HG03460 (cell line): ENCODE measurements around the gene NEGR1.
A peak's percentile ranks its signal among the peaks of the same experiment; 100 is the strongest.

ENCODE experiments used
- ATAC-seq: cut with Tn5 transposase; IDR thresholded peaks from one replicate; pipeline ENCODE4 v1.9.1; 2021; ENCODE audit not compliant: unreplicated experiment

The NEGR1 gene

GRCh38 chr1:71587961-71588360 lies 694.4 kb downstream of the NEGR1 start:
- no peak for ATAC-seq

- no peak for ATAC-seq
Observed at GRCh38 chr1:71586030-71586429, 696.3 kb downstream of the NEGR1 start.

DNA sequence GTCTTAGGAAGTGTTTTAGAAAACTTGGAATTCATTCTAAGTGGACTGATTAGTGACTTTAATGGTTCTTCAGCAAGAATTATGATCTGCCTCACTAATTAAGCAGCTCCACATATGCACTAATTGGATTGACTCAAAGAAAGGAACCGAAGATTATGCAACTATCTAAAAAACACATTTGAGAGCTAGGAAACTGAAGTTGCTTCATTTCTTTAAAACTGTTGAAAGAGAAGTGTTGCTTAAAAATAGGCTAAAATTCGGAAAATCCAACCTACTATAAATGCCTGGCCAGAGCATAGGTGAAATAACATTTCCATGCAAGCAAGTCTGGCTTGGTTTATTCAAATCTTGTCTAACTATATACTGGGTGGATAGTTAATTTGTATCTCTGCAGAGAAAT lies 698.6 kb downstream of the NEGR1 start:
- no peak for ATAC-seq

DNA sequence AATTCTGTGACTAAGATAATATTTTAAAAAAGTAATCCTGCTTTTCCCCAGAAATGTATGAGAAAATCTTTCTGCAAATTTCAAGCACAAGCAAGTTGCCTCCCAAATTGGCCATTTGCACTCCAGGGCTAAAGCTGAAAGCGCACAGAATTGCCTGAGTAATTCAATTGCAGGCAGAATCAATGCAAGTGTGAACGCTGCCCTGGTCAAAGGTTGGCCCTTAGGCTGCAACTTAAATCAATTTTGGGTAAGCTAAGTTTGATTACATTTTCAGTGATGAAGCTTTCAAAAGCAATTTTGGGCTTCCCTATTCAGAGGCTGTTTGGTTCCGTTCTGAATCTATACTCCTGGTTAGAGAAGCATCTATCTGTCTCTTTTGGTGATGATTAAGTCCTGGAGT lies 699.7 kb downstream of the NEGR1 start:
- ATAC-seq, result no peak

DNA sequence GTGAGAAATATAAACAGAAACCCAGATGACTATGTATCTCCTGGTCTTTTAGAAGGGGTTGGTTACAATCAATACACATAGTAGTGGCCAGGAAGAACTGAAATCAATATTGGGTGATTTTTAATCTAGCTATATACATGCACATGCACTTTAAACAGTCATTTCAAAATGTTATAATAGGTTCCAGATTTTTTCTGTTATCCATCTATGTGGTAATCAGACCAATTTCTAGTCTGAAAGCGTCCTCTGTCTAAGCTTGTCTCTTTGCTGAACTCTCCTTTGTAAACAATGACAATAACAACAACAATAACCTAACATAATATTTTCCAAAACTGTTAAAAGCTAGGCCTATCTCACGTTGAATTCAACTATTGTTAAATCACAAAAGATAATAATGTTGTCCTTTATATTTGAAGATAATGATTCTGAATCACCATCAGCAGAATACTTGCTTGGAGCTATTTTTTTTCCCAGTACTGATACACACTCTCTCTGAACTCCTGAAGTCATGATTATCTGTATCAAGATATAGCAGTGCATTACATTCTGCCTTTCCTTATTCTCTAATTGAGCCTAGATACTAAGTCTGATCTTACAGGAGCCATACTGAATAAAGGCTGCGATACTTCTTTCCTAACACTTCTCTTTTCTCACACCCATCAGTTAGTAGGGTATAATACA lies 704.7 kb downstream of the NEGR1 start:
- ATAC-seq, result no peak

GRCh38 chr1:71572038-71572437 lies 710.3 kb downstream of the NEGR1 start:
- ATAC-seq, result peak; percentile 71

- ATAC-seq, result no peak
Observed at GRCh38 chr1:71566413-71566812, 715.9 kb downstream of the NEGR1 start.

- ATAC-seq, result no peak
Observed at GRCh38 chr1:71565831-71566230, 716.5 kb downstream of the NEGR1 start.

DNA sequence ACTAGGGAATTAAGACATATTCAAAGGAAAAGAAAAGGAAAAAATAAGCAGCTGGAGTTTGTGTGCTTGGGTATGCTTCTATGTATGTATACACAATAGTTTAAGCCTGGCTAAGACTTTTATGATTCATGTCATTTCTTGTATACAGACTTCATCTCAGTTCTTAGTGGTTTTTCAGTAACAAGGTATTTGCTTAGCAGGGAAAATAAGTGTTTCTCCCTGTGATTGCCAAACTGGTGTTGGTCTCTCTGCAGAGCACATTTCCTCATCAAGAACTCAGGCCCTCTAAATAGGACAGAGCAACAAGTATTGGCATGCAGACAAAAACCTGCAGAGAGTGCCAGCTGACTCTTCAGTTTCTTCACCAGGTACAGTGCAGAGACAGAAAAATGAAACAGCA lies 717.1 kb downstream of the NEGR1 start:
- ATAC-seq, result no peak

DNA sequence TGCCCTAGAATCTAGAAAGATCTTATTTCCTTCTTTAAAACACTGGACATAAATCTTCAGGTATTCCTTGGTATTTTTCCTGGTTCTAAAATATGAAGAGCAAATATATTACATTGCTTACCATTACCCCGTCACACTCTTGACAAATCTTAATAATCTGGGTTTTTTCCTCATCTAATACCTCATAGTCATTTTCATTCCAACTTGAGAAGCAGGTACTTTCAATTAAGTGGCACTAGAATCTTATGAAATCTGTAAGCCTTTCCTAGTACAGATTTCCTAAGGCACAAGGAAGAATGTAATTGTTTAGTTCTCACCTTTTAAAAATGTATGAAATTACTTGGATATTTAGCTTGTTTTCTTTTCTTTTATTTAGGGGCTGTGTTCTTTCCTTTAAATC lies 720.0 kb downstream of the NEGR1 start:
- no peak for ATAC-seq

- ATAC-seq, result no peak
Observed at GRCh38 chr1:71561729-71562128, 720.6 kb downstream of the NEGR1 start.

DNA sequence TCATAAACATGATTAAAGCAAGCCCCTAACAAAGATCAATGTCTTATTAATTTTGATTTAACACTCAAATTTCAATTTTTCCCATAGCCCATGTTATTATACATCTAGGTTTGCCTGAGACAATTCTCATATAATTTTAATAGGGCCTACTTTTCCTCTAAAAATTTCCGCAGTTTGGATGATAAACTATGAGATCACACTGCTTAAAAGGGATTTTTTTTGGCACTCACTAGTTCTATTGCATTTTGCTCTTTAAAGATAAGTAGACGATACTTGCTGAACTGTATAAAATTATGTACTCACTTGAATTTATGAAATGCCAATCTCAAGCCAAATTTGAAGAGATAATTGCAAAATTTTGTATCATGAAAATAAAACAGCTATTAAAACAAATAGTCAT lies 721.1 kb downstream of the NEGR1 start:
- ATAC-seq, result no peak

DNA sequence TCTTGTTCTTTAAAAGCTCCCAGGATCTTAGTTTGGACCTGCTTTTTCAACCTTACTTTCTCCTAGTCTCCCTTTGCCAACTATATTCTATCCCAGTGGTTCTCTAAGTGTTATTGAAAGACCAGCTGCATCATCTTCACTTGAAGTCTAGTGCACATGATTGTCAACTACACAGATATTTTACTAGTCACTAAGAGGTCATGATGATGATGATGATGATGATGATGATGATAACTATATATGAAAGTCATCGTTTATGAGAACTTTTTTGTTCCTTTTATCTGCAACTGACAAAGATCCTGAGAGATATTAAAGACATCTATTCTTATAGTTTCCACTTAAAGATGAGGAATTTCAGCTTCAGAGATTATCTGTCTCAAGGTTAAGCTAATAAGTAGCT lies 722.5 kb downstream of the NEGR1 start:
- ATAC-seq, result no peak

GRCh38 chr1:71557138-71557537 lies 725.2 kb downstream of the NEGR1 start:
- ATAC-seq, result no peak

DNA sequence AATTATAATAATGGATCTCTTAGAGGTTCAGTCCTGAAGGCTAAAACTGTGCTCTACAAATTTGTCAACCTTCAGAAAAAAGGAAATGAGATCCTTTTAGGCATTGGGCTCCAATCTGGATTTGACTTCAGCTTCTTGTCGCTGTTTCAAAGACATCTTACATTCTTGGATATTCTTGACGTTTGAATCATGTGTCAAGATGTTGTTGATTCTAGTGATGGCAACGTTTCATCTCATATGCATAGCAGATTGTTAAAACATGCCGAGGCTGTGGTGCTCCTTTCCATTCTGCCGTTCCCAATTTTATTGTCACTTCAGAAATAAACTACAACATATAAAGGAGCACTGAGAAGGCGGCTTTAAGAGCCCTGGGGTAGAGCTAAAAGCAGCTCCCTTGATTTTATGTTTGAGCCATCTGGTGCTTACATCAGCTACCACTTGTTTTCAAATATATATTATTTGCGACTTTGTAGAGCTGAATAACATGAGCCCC lies 733.9 kb downstream of the NEGR1 start:
- no peak for ATAC-seq

GRCh38 chr1:71542155-71542554 lies 740.2 kb downstream of the NEGR1 start:
- no peak for ATAC-seq

- no peak for ATAC-seq
Observed at GRCh38 chr1:71533950-71534349, 748.4 kb downstream of the NEGR1 start.

- no peak for ATAC-seq
Observed at GRCh38 chr1:71532343-71532742, 750.0 kb downstream of the NEGR1 start.

DNA sequence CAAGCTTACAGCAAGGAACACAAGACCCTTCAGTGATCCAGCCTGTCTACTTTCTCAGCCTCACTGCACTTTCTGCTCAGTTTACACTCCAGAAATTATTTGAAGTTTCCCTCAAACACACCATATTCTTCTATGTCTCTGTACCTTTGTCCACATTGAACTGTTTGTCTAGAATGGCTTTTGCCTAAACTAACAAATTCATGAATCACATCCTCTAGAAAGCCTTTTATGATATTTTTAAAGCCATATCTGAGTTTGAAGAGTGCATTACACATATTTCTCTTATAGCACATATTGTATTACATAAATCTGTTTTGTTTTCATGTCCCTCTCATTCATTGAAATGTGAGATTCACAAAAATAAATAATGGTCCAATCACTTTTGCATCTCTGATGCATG lies 755.5 kb downstream of the NEGR1 start:
- ATAC-seq, result no peak

DNA sequence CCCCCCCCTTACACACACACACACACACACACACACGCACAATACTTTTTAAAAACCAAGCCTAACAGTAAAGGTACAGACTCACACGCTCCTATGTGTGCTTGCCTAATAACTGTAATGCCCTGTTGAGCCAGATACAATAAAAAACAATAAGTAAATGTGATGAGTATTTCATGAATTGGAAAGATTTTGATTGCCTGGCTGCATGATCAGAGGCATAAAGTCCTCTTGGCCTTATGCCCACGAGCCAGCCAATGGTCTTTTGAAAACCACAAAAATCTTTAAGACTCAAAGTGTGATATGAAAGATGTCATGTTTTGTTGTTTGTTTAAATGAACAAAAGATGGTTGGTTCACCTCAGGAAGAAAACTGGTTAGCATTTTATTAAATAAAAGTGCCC lies 759.6 kb downstream of the NEGR1 start:
- ATAC-seq, result no peak

DNA sequence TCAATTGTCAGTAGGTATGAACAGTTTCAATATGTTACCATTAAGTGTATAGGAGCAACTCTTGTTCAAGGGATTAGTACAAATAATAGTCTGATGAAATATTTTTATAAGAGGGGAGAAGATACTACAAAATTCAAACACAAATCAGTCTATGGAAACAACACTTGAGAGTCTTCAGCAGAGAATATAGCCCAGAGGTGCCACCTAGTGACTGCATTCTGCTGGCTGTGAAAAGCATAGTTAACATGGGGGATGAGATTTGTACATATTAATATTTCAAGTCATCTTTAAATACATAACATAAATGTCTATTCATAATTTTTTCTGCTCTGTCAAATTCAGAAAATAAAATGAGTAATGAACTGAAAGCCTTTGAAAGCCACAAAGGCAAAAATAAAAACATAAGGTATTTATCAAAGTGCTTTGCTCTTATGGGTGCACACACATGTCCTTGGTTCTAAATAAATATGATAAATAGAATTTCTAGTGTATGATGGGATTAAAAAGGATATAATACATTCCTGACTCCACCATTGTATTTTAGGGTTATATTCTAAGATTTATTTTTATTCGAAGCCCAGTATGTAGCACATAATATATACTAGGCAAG lies 760.6 kb downstream of the NEGR1 start:
- ATAC-seq, result no peak

- ATAC-seq, result no peak
Observed at GRCh38 chr1:71511505-71511904, 770.8 kb downstream of the NEGR1 start.

GRCh38 chr1:71510725-71511124 lies 771.6 kb downstream of the NEGR1 start:
- no peak for ATAC-seq
